NCI-H82 (cell line): ENCODE results near the gene MYEOV.

ENCODE experiments used
- DNase-seq: peaks from one replicate; lab custom pipeline; 2025; lab: John Stamatoyannopoulos, UW

Gene MYEOV

GRCh38 chr11:69302447-69303020, 8.6 kb downstream of the MYEOV start:
- DNase-seq, result no peak

GRCh38 chr11:69303427-69303826, 9.5 kb downstream of the MYEOV start:
- no peak for DNase-seq

- no peak for DNase-seq
These were observed 10.3 kb downstream of the MYEOV start for GRCh38 chr11:69304258-69304657.

GRCh38 chr11:69304686-69305085, 10.7 kb downstream of the MYEOV start:
- DNase-seq, result no peak

- no peak for DNase-seq
These were observed 12.1 kb downstream of the MYEOV start for GRCh38 chr11:69305885-69306540.

- no peak for DNase-seq
These were observed 12.9 kb downstream of the MYEOV start for GRCh38 chr11:69306821-69307220.

GRCh38 chr11:69307421-69307820, 13.5 kb downstream of the MYEOV start:
- no peak for DNase-seq

GRCh38 chr11:69307871-69308431, 14.0 kb downstream of the MYEOV start:
- DNase-seq, result no peak

GRCh38 chr11:69308491-69308911, 14.5 kb downstream of the MYEOV start:
- DNase-seq, result no peak

- DNase-seq, result no peak
These were observed 15.1 kb downstream of the MYEOV start for GRCh38 chr11:69308936-69309615.

GRCh38 chr11:69309631-69310280, 15.8 kb downstream of the MYEOV start:
- DNase-seq, result no peak

GRCh38 chr11:69310351-69310750, 16.4 kb downstream of the MYEOV start:
- no peak for DNase-seq

GRCh38 chr11:69310934-69311766, 17.2 kb downstream of the MYEOV start:
- no peak for DNase-seq

GRCh38 chr11:69311767-69312385, 17.9 kb downstream of the MYEOV start:
- no peak for DNase-seq

GRCh38 chr11:69312453-69313404, 18.8 kb downstream of the MYEOV start:
- DNase-seq, result no peak

- no peak for DNase-seq
These were observed 20.0 kb downstream of the MYEOV start for GRCh38 chr11:69313992-69314391.

GRCh38 chr11:69314555-69314954, 20.6 kb downstream of the MYEOV start:
- DNase-seq, result no peak

GRCh38 chr11:69316956-69317355, 23.0 kb downstream of the MYEOV start:
- DNase-seq, result no peak

- no peak for DNase-seq
These were observed 23.6 kb downstream of the MYEOV start for GRCh38 chr11:69317401-69318092.

- no peak for DNase-seq
These were observed 24.1 kb downstream of the MYEOV start for GRCh38 chr11:69318093-69318420.
